Sigmoid colon (tissue), 7 donors: ENCODE results near the gene GRIN1. TPM values are rescaled to one million over a fixed set of nuclear protein-coding genes. Genes with fewer than 3 reads are reported as not detected.

Experiments used
- DNase-seq: peaks from one replicate; pipeline ENCODE4 v3.0.0-alpha.2; 2019
- H3K27ac ChIP-seq, 4 donors: fragments of 200-600 bp; sonication (generic); one replicate each; pipeline ENCODE4 v1.5.1; 2016 to 2019; ENCODE audit warnings: mild to moderate bottlenecking in 1 of 4
- H3K27me3 ChIP-seq, 3 donors: fragments of 200-600 bp; sonication (generic); one replicate each; pipeline ENCODE4 v1.5.1; 2019; ENCODE audit warnings: mild to moderate bottlenecking in 1 of 3
- H3K36me3 ChIP-seq, 4 donors: fragments of 200-600 bp; sonication (generic); one replicate each; pipeline ENCODE4 v1.5.1; 2016 to 2019
- H3K4me1 ChIP-seq, 4 donors: fragments of 200-600 bp; sonication (generic); one replicate each; pipeline ENCODE4 v1.5.1; 2017 to 2019
- H3K4me3 ChIP-seq, 4 donors: fragments of 200-600 bp; sonication (generic); one replicate each; pipeline ENCODE4 v1.5.1; 2017 to 2019; ENCODE audit warnings: mild to moderate bottlenecking in 2 of 4, moderate library complexity in 1 of 4
- H3K9me3 ChIP-seq, 4 donors: fragments of 200-600 bp in 3 of 4; sonication (generic) in 3 of 4; one replicate each; pipeline versions ENCODE4 v1.5.1 to v1.6.1; 2013 to 2019
- EP300 ChIP-seq, 4 donors: sonication (generic); formaldehyde crosslinking; IDR thresholded peaks; one replicate each; pipeline ENCODE4 v1.6.1; 2017; ENCODE audit warnings: antibody characterized with exemption in 4 of 4
- POLR2A ChIP-seq, 2 donors: fragments of 450-650 bp; IDR thresholded peaks; one replicate each; pipeline ENCODE4 v1.6.1; 2016; ENCODE audit warnings: antibody characterized with exemption in 2 of 2, mild to moderate bottlenecking in 2 of 2, moderate library complexity in 2 of 2
- POLR2AphosphoS5 ChIP-seq, 4 donors: sonication (generic); formaldehyde crosslinking; IDR thresholded peaks; one replicate each; pipeline ENCODE4 v1.6.1; 2017; ENCODE audit warnings: antibody characterized with exemption in 4 of 4
- WGBS, 2 donors: extraction: QIAGEN DNeasy Blood & Tissue Kit; methylation state at CpG; one replicate each; pipeline ENCODE4 v1.1.7; 2013; 5-methylcytosine and 5-hydroxymethylcytosine counted together
- intact Hi-C: fragments of 100-400 bp; cut with DNase I; formaldehyde crosslinking; loops from one replicate; pipeline ENCODE4 v1.15.1; 2023
- polyA plus RNA-seq, 3 donors: library from polyadenylated mRNA; stranded (reverse); fragments of 200-250 nt; gene quantifications; one replicate each; pipeline ENCODE4 v1.2.3, GENCODE V29; 2013
- total RNA-seq, 4 donors: library from RNA; depleted of rRNA; stranded (reverse); fragments of >200 nt; gene quantifications; one replicate each; pipeline ENCODE4 v1.1.0, GENCODE V29; 2016
- TF ChIP-seq, protein P1 (sequence below), 4 experiments: fragments of 450-650 bp in 3 of 4; fragments of 200-600 bp in 1 of 4; IDR thresholded peaks; one replicate each; pipeline ENCODE4 v1.5.1; 2016 to 2019; ENCODE audit warnings: antibody characterized with exemption in 4 of 4, mild to moderate bottlenecking in 3 of 4, moderate library complexity in 2 of 4
- donor health status: healthy with polysubstance abuse.
- donor health status: Bipolar disorder and iron deficiency.
- donor health status: healthy.

The GRIN1 gene
- total and polyA plus RNA-seq, 7 donors: 0.16 to 1.1 (median 0.41) TPM; not detected in 2

DNA sequence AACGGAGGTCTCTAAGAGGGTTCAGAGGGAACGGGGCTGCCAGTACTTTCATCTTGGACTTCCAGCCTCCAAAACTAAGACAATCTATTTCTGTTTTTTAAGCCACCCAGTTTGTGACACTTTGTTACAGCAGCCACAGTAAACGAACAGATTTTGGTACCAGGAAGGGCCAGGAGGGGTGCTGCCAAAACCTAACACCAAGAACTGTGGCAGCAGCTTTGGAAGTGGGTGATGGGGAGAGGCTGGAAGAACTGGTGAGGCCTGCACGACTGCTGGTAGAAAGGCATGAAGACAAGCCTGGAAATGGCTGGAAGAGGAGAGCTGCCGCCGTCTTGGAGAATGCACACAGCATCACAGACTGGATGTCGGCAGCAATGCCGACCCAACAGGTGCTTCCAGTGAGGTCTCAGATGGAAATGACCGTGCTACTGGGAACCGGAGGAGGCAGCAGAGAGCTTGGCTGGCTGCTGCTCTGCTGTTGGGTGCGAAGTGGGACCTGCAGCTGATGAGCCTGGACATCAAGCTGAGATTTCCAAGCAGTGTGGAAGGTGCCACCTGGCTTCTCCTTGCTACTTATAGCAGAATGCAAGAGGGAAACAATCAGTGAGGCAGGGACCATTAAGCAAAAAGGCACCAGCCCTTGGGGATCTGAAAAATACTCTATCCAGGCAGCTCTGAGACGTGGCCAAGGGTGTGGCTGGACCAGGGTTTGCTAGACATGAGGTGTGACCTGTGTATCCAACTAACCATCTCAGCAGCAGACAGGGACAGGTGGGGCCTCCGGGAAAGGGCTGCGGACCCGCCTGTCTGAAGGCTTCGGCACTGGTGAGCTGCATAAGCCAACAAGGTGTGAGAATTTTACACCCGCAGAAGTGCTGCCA is 37.6 kb downstream of the GRIN1 start:
- H3K36me3 ChIP-seq: peaks cover 21 to 44% (median 26%) of the 10 kb centered on the region in 4 donors
- TF ChIP-seq, protein P1, sequence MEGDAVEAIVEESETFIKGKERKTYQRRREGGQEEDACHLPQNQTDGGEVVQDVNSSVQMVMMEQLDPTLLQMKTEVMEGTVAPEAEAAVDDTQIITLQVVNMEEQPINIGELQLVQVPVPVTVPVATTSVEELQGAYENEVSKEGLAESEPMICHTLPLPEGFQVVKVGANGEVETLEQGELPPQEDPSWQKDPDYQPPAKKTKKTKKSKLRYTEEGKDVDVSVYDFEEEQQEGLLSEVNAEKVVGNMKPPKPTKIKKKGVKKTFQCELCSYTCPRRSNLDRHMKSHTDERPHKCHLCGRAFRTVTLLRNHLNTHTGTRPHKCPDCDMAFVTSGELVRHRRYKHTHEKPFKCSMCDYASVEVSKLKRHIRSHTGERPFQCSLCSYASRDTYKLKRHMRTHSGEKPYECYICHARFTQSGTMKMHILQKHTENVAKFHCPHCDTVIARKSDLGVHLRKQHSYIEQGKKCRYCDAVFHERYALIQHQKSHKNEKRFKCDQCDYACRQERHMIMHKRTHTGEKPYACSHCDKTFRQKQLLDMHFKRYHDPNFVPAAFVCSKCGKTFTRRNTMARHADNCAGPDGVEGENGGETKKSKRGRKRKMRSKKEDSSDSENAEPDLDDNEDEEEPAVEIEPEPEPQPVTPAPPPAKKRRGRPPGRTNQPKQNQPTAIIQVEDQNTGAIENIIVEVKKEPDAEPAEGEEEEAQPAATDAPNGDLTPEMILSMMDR (IDR thresholded peaks at IDR 0.05): peak in 2 of 4 experiments; percentile 14 to 28
- no peak for TF ChIP-seq EP300 (IDR thresholded peaks at IDR 0.05)
- TF ChIP-seq POLR2AphosphoS5 (IDR thresholded peaks at IDR 0.05): no peak
- TF ChIP-seq POLR2A (IDR thresholded peaks at IDR 0.05): no peak

DNA sequence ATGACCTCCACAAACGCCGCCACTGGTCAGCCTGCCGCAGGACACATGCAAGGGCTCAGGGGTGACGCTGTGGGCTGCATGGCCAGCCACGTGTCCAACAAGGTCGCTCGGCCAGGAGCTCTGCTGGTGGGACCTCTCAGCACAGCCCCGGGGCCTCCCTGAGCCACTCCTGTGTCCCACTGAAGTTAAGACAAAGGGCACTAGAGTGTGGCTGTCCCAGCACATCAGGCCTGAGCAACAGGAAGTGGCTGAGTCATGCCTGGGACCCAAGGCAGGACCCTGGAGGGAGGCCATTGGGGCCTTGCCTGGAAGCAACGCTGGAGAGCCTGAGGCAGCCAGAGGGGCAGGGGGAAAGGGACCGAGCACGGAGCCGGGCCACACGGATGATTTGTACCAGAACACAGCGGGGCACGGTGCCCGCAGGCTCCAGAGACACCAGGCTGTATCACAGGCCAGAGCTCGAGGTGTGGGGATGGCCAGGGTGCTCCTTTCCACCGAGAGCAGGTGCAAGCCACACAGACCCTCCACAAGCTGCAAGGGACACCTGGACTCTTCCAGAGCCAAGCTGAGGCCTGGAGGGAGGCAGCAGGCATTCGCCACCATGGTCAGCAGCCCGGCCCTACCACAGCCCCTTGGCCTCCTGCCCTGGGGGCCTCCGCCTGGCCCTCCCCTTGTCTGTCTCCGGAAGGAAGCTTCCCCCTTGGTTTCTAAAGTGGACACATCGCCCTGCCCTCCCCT is 39.4 kb downstream of the GRIN1 start:
- H3K4me1 ChIP-seq: no peaks in the 10 kb centered on the region
- H3K9me3 ChIP-seq: no peaks in the 10 kb centered on the region
- H3K36me3 ChIP-seq: peaks cover 32 to 63% (median 41%) of the 10 kb centered on the region in 4 donors
- intact Hi-C loops: no loop called here
- DNase-seq: no peak
- 94 to 95% methylated on average over 23 of the region's 23 CpGs for WGBS, 2 donors
- H3K4me3 ChIP-seq: no peak overlapping the region
- TF ChIP-seq POLR2A (IDR thresholded peaks at IDR 0.05) (no peak), POLR2AphosphoS5 (IDR thresholded peaks at IDR 0.05) (no peak), EP300 (IDR thresholded peaks at IDR 0.05) (no peak)
- TF ChIP-seq, protein P1 (IDR thresholded peaks at IDR 0.05): no peak
- no peak overlapping the region for H3K27ac ChIP-seq
- H3K27me3 ChIP-seq: peaks cover 0 to 5% (median 0%) of the 10 kb centered on the region in 3 donors

More for the DNA sequence above, 37.6 kb downstream of the GRIN1 start:
- H3K4me3 ChIP-seq: no peak overlapping the region
- peaks cover 0 to 23% (median 0%) of the 10 kb centered on the region in 3 donors for H3K27me3 ChIP-seq
- intact Hi-C loops: no loop called here
- no peak overlapping the region for H3K27ac ChIP-seq
- WGBS, 2 donors: 28 to 53% methylated on average over 17 of the region's 17 CpGs
- no peaks in the 10 kb centered on the region for H3K9me3 ChIP-seq
- H3K4me1 ChIP-seq: no peaks in the 10 kb centered on the region
- DNase-seq: no peak

DNA sequence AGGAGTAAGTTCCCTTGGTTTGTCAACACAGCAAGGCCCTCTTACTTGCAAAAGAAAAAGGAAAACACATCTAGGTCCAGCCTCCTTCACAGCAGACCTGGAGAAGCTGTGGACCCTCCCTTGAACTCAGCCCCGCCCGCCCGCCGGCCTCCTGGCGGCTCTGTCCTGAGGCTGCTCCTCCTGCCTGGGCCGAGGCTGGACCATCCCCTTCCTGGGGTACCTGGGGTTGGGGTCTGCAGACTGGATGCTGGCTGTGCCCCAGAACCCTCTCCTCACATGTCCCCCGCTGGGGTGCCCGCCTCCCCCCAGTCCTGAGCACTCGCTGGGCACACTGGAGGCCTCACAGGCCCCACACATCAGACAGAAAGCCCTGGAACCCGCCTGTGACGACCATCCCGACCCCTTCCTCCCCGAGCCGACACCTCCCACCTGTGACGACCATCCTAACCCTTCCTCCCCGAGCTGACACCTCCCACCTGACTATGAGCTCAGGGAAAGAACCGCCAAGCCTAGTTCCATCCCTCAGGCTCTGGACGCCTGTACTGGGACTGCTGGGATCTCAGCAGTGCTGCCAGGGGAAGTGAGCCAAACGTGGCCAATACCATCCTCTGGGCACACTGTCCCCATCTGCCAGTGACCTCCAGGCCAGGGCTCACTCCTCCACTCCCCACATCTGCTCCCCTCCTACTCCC is 40.1 kb downstream of the GRIN1 start:
- DNase-seq: no peak
- Histone ChIP-seq H3K27me3 (no peaks in the 10 kb centered on the region), H3K36me3 (peaks cover 39 to 70% (median 48%) of the 10 kb centered on the region in 4 donors), H3K9me3 (no peaks in the 10 kb centered on the region), H3K4me3 (no peak overlapping the region), H3K4me1 (no peaks in the 10 kb centered on the region), H3K27ac (no peak overlapping the region)
- no peak for TF ChIP-seq POLR2AphosphoS5 (IDR thresholded peaks at IDR 0.05)
- TF ChIP-seq, protein P1 (IDR thresholded peaks at IDR 0.05): no peak
- TF ChIP-seq EP300 (IDR thresholded peaks at IDR 0.05): no peak
- TF ChIP-seq POLR2A (IDR thresholded peaks at IDR 0.05): no peak
- intact Hi-C loops: no loop called here
- WGBS, 2 donors: 92% methylated on average over 19 of the region's 19 CpGs

DNA sequence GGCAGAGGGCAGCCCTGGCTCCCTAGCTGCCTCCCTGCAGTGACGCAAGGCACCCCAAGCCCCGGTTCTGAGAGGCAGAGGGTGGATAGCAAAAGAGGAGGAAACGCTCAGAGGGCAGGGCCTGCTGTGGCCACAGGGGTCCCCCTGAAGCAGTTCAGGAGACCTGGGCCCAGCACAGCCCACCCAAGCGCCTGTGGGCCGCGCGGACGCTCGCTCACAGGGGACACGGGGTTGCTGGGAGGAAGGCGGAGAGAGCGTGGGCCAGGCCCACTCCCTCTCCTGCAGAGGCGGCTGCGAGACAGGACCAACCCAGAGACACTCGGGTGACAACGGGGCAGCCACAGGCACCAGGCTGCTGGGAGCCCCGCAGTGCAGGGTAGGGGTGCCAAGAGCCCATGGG is 40.8 kb downstream of the GRIN1 start:
- 93 to 96% methylated on average over 17 of the region's 17 CpGs for WGBS, 2 donors
- intact Hi-C loops: no loop called here
- H3K9me3 ChIP-seq: no peaks in the 10 kb centered on the region
- no peak overlapping the region for H3K4me3 ChIP-seq
- H3K36me3 ChIP-seq: peaks cover 43 to 77% (median 55%) of the 10 kb centered on the region in 4 donors
- no peaks in the 10 kb centered on the region for H3K4me1 ChIP-seq
- DNase-seq: no peak
- no peak overlapping the region for H3K27ac ChIP-seq
- TF ChIP-seq POLR2AphosphoS5 (IDR thresholded peaks at IDR 0.05) (no peak), POLR2A (IDR thresholded peaks at IDR 0.05) (no peak), EP300 (IDR thresholded peaks at IDR 0.05) (no peak)
- TF ChIP-seq, protein P1 (IDR thresholded peaks at IDR 0.05): no peak
- H3K27me3 ChIP-seq: no peaks in the 10 kb centered on the region
